UCSD-AML1 (cell line): ENCODE data around the gene NOC4L.

Experiments used
- DNase-seq: peaks from one replicate; lab custom pipeline; 2025; ENCODE audit not compliant: unreplicated experiment; lab: John Stamatoyannopoulos, UW

NOC4L gene

GRCh38 chr12:132155771-132156572 lies 11.7 kb downstream of the NOC4L start:
- no peak for DNase-seq

GRCh38 chr12:132156573-132157325 lies 12.5 kb downstream of the NOC4L start:
- no peak for DNase-seq

- DNase-seq: no peak
These were observed 13.6 kb downstream of the NOC4L start for GRCh38 chr12:132157733-132158409.

- no peak for DNase-seq
These were observed 14.7 kb downstream of the NOC4L start for GRCh38 chr12:132158677-132159554.

- no peak for DNase-seq
These were observed 15.3 kb downstream of the NOC4L start for GRCh38 chr12:132159555-132160003.

- no peak for DNase-seq
These were observed 15.8 kb downstream of the NOC4L start for GRCh38 chr12:132160016-132160415.

- DNase-seq: no peak
These were observed 16.4 kb downstream of the NOC4L start for GRCh38 chr12:132160601-132161035.

GRCh38 chr12:132161036-132161781 lies 17.0 kb downstream of the NOC4L start:
- DNase-seq: no peak

GRCh38 chr12:132161796-132162507 lies 17.7 kb downstream of the NOC4L start:
- no peak for DNase-seq

- DNase-seq: no peak
These were observed 18.3 kb downstream of the NOC4L start for GRCh38 chr12:132162508-132163031.

- no peak for DNase-seq
These were observed 19.0 kb downstream of the NOC4L start for GRCh38 chr12:132163041-132163910.

- DNase-seq: no peak
These were observed 19.6 kb downstream of the NOC4L start for GRCh38 chr12:132163911-132164288.

- DNase-seq: no peak
These were observed 20.2 kb downstream of the NOC4L start for GRCh38 chr12:132164426-132164825.

GRCh38 chr12:132165584-132165983 lies 21.3 kb downstream of the NOC4L start:
- DNase-seq: no peak

GRCh38 chr12:132166093-132166492 lies 21.8 kb downstream of the NOC4L start:
- no peak for DNase-seq

- no peak for DNase-seq
These were observed 22.7 kb downstream of the NOC4L start for GRCh38 chr12:132166801-132167591.

GRCh38 chr12:132167611-132168310 lies 23.5 kb downstream of the NOC4L start:
- DNase-seq: peak; percentile 35
